BLaER1 treated with 17β-estradiol and CSF1 and Interleukin-3, amounts not matched to agents 10 nM and 100 nM (cell line): Measurements from ENCODE around the gene SDCCAG8.

Source experiments
- H3K27ac ChIP-seq, 11 experiments: shearing (Covaris generic); formaldehyde crosslinking; 2 replicates each; pipeline ENCODE4 v1.8.1; 2022
- H3K27me3 ChIP-seq, 11 experiments: shearing (Covaris generic); formaldehyde crosslinking; 2 replicates each; pipeline ENCODE4 v1.8.1; 2022
- H3K36me3 ChIP-seq, 11 experiments: shearing (Covaris generic); formaldehyde crosslinking; 2 replicates each; pipeline ENCODE4 v1.8.1; 2022
- H3K4me1 ChIP-seq, 10 experiments: shearing (Covaris generic); formaldehyde crosslinking; 2 replicates each; pipeline ENCODE4 v1.8.1; 2022
- H3K4me2 ChIP-seq, 11 experiments: shearing (Covaris generic); formaldehyde crosslinking; 2 replicates each; pipeline ENCODE4 v1.8.1; 2022
- H3K4me3 ChIP-seq, 10 experiments: shearing (Covaris generic); formaldehyde crosslinking; 2 replicates each; pipeline ENCODE4 v1.8.1; 2022
- H3K9ac ChIP-seq, 11 experiments: shearing (Covaris generic); formaldehyde crosslinking; 2 replicates each; pipeline ENCODE4 v1.8.1; 2022
- H3K9me3 ChIP-seq, 11 experiments: shearing (Covaris generic); formaldehyde crosslinking; replicated peaks in 1 of 11; 2 replicates each; pipeline ENCODE4 v1.8.1; 2022
- H4K20me1 ChIP-seq, 11 experiments: shearing (Covaris generic); formaldehyde crosslinking; 2 replicates each; pipeline ENCODE4 v1.8.1; 2022
- Cebpa-rat ChIP-seq, 11 experiments: shearing (Covaris generic); IDR thresholded peaks; 2 replicates each; pipeline ENCODE4 v1.8.1; 2022

The SDCCAG8 gene

GRCh38 chr1:243379208-243379607 is 123.4 kb downstream of the SDCCAG8 start:
- Histone ChIP-seq H3K9me3 (peaks cover 5 to 16% (median 10%) of the 10 kb centered on the region in 11 experiments), H3K4me2 (no peak overlapping the region), H3K4me3 (no peak overlapping the region), H3K27ac (no peak overlapping the region), H3K4me1 (no peaks in the 10 kb centered on the region), H4K20me1 (no peaks in the 10 kb centered on the region), H3K27me3 (no peaks in the 10 kb centered on the region), H3K9ac (no peak overlapping the region), H3K36me3 (peaks cover 1 to 65% (median 26%) of the 10 kb centered on the region in 11 experiments; a peak in 17 of 22 replicates)
- TF ChIP-seq Cebpa-rat (IDR thresholded peaks at IDR 0.05): no peak

GRCh38 chr1:243379706-243380105 is 123.9 kb downstream of the SDCCAG8 start:
- Histone ChIP-seq H3K4me2 (no peak overlapping the region), H3K36me3 (peaks cover 0 to 64% (median 24%) of the 10 kb centered on the region in 11 experiments; a peak in 17 of 22 replicates), H3K27me3 (no peaks in the 10 kb centered on the region), H4K20me1 (no peaks in the 10 kb centered on the region), H3K9me3 (peaks cover under 1 to 11% (median 5%) of the 10 kb centered on the region in 11 experiments; a peak in 12 of 22 replicates), H3K27ac (no peak overlapping the region), H3K4me3 (no peak overlapping the region), H3K4me1 (no peaks in the 10 kb centered on the region), H3K9ac (no peak overlapping the region)
- TF ChIP-seq Cebpa-rat (IDR thresholded peaks at IDR 0.05): no peak

GRCh38 chr1:243388276-243388675 is 132.4 kb downstream of the SDCCAG8 start:
- H3K27me3 ChIP-seq: no peaks in the 10 kb centered on the region
- no peaks in the 10 kb centered on the region; a peak in 1 of 22 replicates for H4K20me1 ChIP-seq
- H3K9ac ChIP-seq: no peak overlapping the region
- peaks cover 4 to 14% (median 6%) of the 10 kb centered on the region in 10 experiments; a peak in 15 of 20 replicates for H3K4me1 ChIP-seq
- H3K27ac ChIP-seq: no peak overlapping the region
- H3K4me3 ChIP-seq: no peak overlapping the region
- no peak overlapping the region for H3K4me2 ChIP-seq
- TF ChIP-seq Cebpa-rat (IDR thresholded peaks at IDR 0.05): no peak
- H3K36me3 ChIP-seq: peaks cover 0 to 50% (median 0%) of the 10 kb centered on the region in 11 experiments; a peak in 9 of 22 replicates
- H3K9me3 ChIP-seq: no peaks in the 10 kb centered on the region

GRCh38 chr1:243390162-243390791 is 134.4 kb downstream of the SDCCAG8 start:
- H3K36me3 ChIP-seq: peaks cover 0 to 48% (median 0%) of the 10 kb centered on the region in 11 experiments; a peak in 6 of 22 replicates
- no peaks in the 10 kb centered on the region for H3K9me3 ChIP-seq
- no peak overlapping the region for H3K27ac ChIP-seq
- peaks cover 4 to 14% (median 6%) of the 10 kb centered on the region in 10 experiments; a peak in 15 of 20 replicates for H3K4me1 ChIP-seq
- no peaks in the 10 kb centered on the region for H4K20me1 ChIP-seq
- no peak overlapping the region for H3K4me3 ChIP-seq
- H3K9ac ChIP-seq: no peak overlapping the region
- no peak for TF ChIP-seq Cebpa-rat (IDR thresholded peaks at IDR 0.05)
- H3K27me3 ChIP-seq: no peaks in the 10 kb centered on the region
- H3K4me2 ChIP-seq: peak overlapping the region in 9 of 11 experiments; percentile 0 to 49 (median 32); a peak in 10 of 22 replicates

GRCh38 chr1:243391355-243391754 is 135.5 kb downstream of the SDCCAG8 start:
- H4K20me1 ChIP-seq: no peaks in the 10 kb centered on the region
- H3K9ac ChIP-seq: no peak overlapping the region
- no peak overlapping the region for H3K4me3 ChIP-seq
- H3K27me3 ChIP-seq: no peaks in the 10 kb centered on the region
- no peaks in the 10 kb centered on the region for H3K9me3 ChIP-seq
- no peak for TF ChIP-seq Cebpa-rat (IDR thresholded peaks at IDR 0.05)
- no peak overlapping the region for H3K4me2 ChIP-seq
- peaks cover 0 to 40% (median 0%) of the 10 kb centered on the region in 11 experiments; a peak in 5 of 22 replicates for H3K36me3 ChIP-seq
- peaks cover 4 to 14% (median 6%) of the 10 kb centered on the region in 10 experiments; a peak in 15 of 20 replicates for H3K4me1 ChIP-seq
- H3K27ac ChIP-seq: no peak overlapping the region

- no peak overlapping the region for H3K4me2 ChIP-seq
- no peaks in the 10 kb centered on the region for H3K9me3 ChIP-seq
- H3K27ac ChIP-seq: no peak overlapping the region
- H3K9ac ChIP-seq: no peak overlapping the region
- H3K4me1 ChIP-seq: peaks cover 4 to 14% (median 6%) of the 10 kb centered on the region in 10 experiments; a peak in 15 of 20 replicates
- no peak overlapping the region for H3K4me3 ChIP-seq
- H4K20me1 ChIP-seq: no peaks in the 10 kb centered on the region
- TF ChIP-seq Cebpa-rat (IDR thresholded peaks at IDR 0.05): no peak
- peaks cover 0 to 52% (median 0%) of the 10 kb centered on the region in 11 experiments; a peak in 7 of 22 replicates for H3K36me3 ChIP-seq
- no peaks in the 10 kb centered on the region for H3K27me3 ChIP-seq
These were observed 137.3 kb downstream of the SDCCAG8 start for GRCh38 chr1:243393096-243393495.

GRCh38 chr1:243394066-243394465 is 138.2 kb downstream of the SDCCAG8 start:
- Histone ChIP-seq H3K27ac (no peak overlapping the region), H3K4me2 (no peak overlapping the region), H4K20me1 (no peaks in the 10 kb centered on the region), H3K9ac (no peak overlapping the region), H3K9me3 (no peaks in the 10 kb centered on the region), H3K4me1 (peaks cover 4 to 14% (median 6%) of the 10 kb centered on the region in 10 experiments; a peak in 15 of 20 replicates), H3K36me3 (peaks cover 0 to 52% (median 0%) of the 10 kb centered on the region in 11 experiments; a peak in 7 of 22 replicates), H3K27me3 (no peaks in the 10 kb centered on the region), H3K4me3 (no peak overlapping the region)
- TF ChIP-seq Cebpa-rat (IDR thresholded peaks at IDR 0.05): no peak

GRCh38 chr1:243394601-243395464 is 139.0 kb downstream of the SDCCAG8 start:
- H3K36me3 ChIP-seq: peaks cover 0 to 52% (median 0%) of the 10 kb centered on the region in 11 experiments; a peak in 7 of 22 replicates
- H3K4me2 ChIP-seq: no peak overlapping the region
- no peak overlapping the region for H3K27ac ChIP-seq
- H3K9me3 ChIP-seq: no peaks in the 10 kb centered on the region
- no peaks in the 10 kb centered on the region for H4K20me1 ChIP-seq
- no peak for TF ChIP-seq Cebpa-rat (IDR thresholded peaks at IDR 0.05)
- H3K4me3 ChIP-seq: no peak overlapping the region
- no peaks in the 10 kb centered on the region for H3K27me3 ChIP-seq
- peaks cover 4 to 11% (median 6%) of the 10 kb centered on the region in 10 experiments; a peak in 15 of 20 replicates for H3K4me1 ChIP-seq
- no peak overlapping the region for H3K9ac ChIP-seq

GRCh38 chr1:243396424-243396823 is 140.6 kb downstream of the SDCCAG8 start:
- no peak overlapping the region for H3K9ac ChIP-seq
- H3K4me2 ChIP-seq: no peak overlapping the region
- no peak overlapping the region for H3K4me3 ChIP-seq
- no peaks in the 10 kb centered on the region for H3K4me1 ChIP-seq
- no peak for TF ChIP-seq Cebpa-rat (IDR thresholded peaks at IDR 0.05)
- H3K27ac ChIP-seq: no peak overlapping the region
- no peaks in the 10 kb centered on the region for H3K9me3 ChIP-seq
- peaks cover 0 to 48% (median 0%) of the 10 kb centered on the region in 11 experiments; a peak in 5 of 22 replicates for H3K36me3 ChIP-seq
- H3K27me3 ChIP-seq: no peaks in the 10 kb centered on the region
- H4K20me1 ChIP-seq: no peaks in the 10 kb centered on the region
